HL-60 (cell line): ENCODE data around the gene BRD4.

Experiments
- CTCF ChIP-seq: IDR thresholded peaks from one replicate; pipeline ENCODE4 v1.5.1; 2011; ENCODE audit warnings: low read length, control low read depth, inconsistent platforms; ENCODE audit not compliant: insufficient read depth
- POLR2AphosphoS5 ChIP-seq: IDR thresholded peaks from 2 replicates; pipeline ENCODE4 v1.6.1; 2012; ENCODE audit warnings: low read depth
- SPI1 ChIP-seq: IDR thresholded peaks from 2 replicates; pipeline ENCODE4 v1.6.1; 2012; ENCODE audit warnings: low read depth, mild to moderate bottlenecking, borderline replicate concordance

GRCh38 chr19:15265850-15266248, 66.5 kb downstream of the BRD4 start:
- TF ChIP-seq CTCF (no peak), POLR2AphosphoS5 (no peak), SPI1 (no peak)
